Ishikawa (cell line): ENCODE measurements around the gene RFESD.

Experiments
- CEBPB ChIP-seq: IDR thresholded peaks from 2 replicates; pipeline ENCODE4 v1.6.1; 2012
- CREB1 ChIP-seq: IDR thresholded peaks from 2 replicates; pipeline ENCODE4 v1.6.1; 2012; ENCODE audit warnings: low read depth
- EP300 ChIP-seq: IDR thresholded peaks from 2 replicates; pipeline ENCODE4 v1.6.1; 2012; ENCODE audit warnings: borderline replicate concordance
- RAD21 ChIP-seq: IDR thresholded peaks from 2 replicates; pipeline ENCODE4 v1.6.1; 2012; ENCODE audit warnings: low read depth
- TEAD4 ChIP-seq: IDR thresholded peaks from 2 replicates; pipeline ENCODE4 v1.6.1; 2012
- TF ChIP-seq, protein P1 (sequence below): IDR thresholded peaks from 2 replicates; pipeline ENCODE4 v1.6.1; 2012
- TF ChIP-seq, protein P2 (sequence below): IDR thresholded peaks from 2 replicates; pipeline ENCODE4 v1.6.1; 2012; ENCODE audit warnings: low read depth, mild to moderate bottlenecking

DNA sequence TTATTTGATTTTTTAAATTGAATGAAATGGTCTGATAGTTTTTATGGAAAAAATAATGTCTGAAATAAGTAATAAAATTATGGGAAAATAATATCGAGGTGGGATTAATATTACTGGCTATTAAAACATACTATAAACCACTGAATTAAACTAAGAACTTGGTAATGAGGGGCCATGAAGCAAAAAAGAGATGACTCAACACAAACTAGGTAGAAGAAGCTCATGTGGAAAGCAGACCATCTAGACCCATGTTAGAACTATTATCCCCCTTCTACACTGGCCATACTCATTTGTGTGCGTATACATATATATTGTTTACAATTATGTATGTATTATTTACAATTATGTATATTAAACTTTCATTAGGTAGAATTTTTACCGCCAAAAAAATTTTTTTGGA lies 35.2 kb upstream of the RFESD start:
- TF ChIP-seq TEAD4 (no peak), EP300 (no peak), RAD21 (no peak), CREB1 (no peak), CEBPB (no peak)
- TF ChIP-seq, protein P1, sequence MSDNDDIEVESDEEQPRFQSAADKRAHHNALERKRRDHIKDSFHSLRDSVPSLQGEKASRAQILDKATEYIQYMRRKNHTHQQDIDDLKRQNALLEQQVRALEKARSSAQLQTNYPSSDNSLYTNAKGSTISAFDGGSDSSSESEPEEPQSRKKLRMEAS, result no peak
- TF ChIP-seq, protein P2, sequence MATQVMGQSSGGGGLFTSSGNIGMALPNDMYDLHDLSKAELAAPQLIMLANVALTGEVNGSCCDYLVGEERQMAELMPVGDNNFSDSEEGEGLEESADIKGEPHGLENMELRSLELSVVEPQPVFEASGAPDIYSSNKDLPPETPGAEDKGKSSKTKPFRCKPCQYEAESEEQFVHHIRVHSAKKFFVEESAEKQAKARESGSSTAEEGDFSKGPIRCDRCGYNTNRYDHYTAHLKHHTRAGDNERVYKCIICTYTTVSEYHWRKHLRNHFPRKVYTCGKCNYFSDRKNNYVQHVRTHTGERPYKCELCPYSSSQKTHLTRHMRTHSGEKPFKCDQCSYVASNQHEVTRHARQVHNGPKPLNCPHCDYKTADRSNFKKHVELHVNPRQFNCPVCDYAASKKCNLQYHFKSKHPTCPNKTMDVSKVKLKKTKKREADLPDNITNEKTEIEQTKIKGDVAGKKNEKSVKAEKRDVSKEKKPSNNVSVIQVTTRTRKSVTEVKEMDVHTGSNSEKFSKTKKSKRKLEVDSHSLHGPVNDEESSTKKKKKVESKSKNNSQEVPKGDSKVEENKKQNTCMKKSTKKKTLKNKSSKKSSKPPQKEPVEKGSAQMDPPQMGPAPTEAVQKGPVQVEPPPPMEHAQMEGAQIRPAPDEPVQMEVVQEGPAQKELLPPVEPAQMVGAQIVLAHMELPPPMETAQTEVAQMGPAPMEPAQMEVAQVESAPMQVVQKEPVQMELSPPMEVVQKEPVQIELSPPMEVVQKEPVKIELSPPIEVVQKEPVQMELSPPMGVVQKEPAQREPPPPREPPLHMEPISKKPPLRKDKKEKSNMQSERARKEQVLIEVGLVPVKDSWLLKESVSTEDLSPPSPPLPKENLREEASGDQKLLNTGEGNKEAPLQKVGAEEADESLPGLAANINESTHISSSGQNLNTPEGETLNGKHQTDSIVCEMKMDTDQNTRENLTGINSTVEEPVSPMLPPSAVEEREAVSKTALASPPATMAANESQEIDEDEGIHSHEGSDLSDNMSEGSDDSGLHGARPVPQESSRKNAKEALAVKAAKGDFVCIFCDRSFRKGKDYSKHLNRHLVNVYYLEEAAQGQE, result no peak
